Heart left ventricle (tissue), 16 donors: ENCODE results near the gene SEPTIN3. TPM values are rescaled to one million over a fixed set of nuclear protein-coding genes. Genes with fewer than 3 reads are reported as not detected.

Experiments used
- ATAC-seq, 4 donors: fragments of 200-7000 bp; cut with Tn5 transposase; one replicate each; pipeline ENCODE4 v1.9.1; 2020 to 2022; ENCODE audit warnings: moderate library complexity in 4 of 4, mild to moderate bottlenecking in 3 of 4, moderate number of reproducible peaks in 1 of 4
- DNase-seq, 5 donors: peaks; one replicate each; pipeline ENCODE4 v3.0.0-alpha.2; 2020
- H3K27ac ChIP-seq, 12 donors: fragments of 200-600 bp; sonication (generic) in 4 of 12; one replicate each; pipeline versions ENCODE4 v1.5.0 to v1.8.0; 2016 to 2022; ENCODE audit warnings: mild to moderate bottlenecking in 2 of 12
- H3K27me3 ChIP-seq, 9 donors: fragments of 200-600 bp; sonication (generic) in 2 of 9; one replicate each; pipeline versions ENCODE4 v1.5.1 to v1.8.0; 2016 to 2022; ENCODE audit warnings: mild to moderate bottlenecking in 3 of 9
- H3K36me3 ChIP-seq, 9 donors: fragments of 200-600 bp; sonication (generic) in 2 of 9; one replicate each; pipeline versions ENCODE4 v1.5.0 to v1.8.0; 2018 to 2022; ENCODE audit warnings: mild to moderate bottlenecking in 2 of 9
- H3K4me1 ChIP-seq, 12 donors: fragments of 200-600 bp; sonication (generic) in 4 of 12; one replicate each; pipeline versions ENCODE4 v1.5.0 to v1.8.0; 2016 to 2022; ENCODE audit warnings: mild to moderate bottlenecking in 3 of 12
- H3K4me3 ChIP-seq, 12 donors: fragments of 200-600 bp; sonication (generic) in 4 of 12; one replicate each; pipeline versions ENCODE4 v1.5.0 to v1.8.0; 2017 to 2022; ENCODE audit warnings: mild to moderate bottlenecking in 9 of 12, moderate library complexity in 4 of 12
- H3K9me3 ChIP-seq, 12 donors: fragments of 200-600 bp; sonication (generic) in 4 of 12; one replicate each; pipeline versions ENCODE4 v1.5.0 to v1.8.0; 2016 to 2022; ENCODE audit warnings: mild to moderate bottlenecking in 1 of 12
- POLR2A ChIP-seq, 2 donors: fragments of 450-650 bp; IDR thresholded peaks; one replicate each; pipeline ENCODE4 v1.6.1; 2017; ENCODE audit warnings: antibody characterized with exemption in 2 of 2, mild to moderate bottlenecking in 2 of 2, moderate library complexity in 2 of 2
- WGBS, 4 donors: extraction: QIAGEN DNeasy Blood & Tissue Kit in 2 of 4; methylation state at CpG; one replicate each; pipeline versions ENCODE4 v1.1.5 to v1.1.7; 2013 to 2018; 5-methylcytosine and 5-hydroxymethylcytosine counted together
- intact Hi-C, 10 donors: fragments of 100-400 bp; cut with DNase I; formaldehyde crosslinking; loops; one replicate each; pipeline versions ENCODE4 v1.11.1 to v1.14.2; 2022
- long read RNA-seq, 3 donors: library from polyadenylated mRNA; unstranded; transcript quantifications; one replicate each; pipeline ENCODE4 v2.0.0, GENCODE V29; 2020 to 2021
- polyA plus RNA-seq, 2 donors: library from polyadenylated mRNA; stranded (reverse); fragments of 200-250 nt; gene quantifications; one replicate each; pipeline ENCODE4 v1.2.3, GENCODE V29; 2013
- total RNA-seq, 9 donors: library from RNA; depleted of rRNA in 2 of 9; stranded (reverse); fragments of >200 nt in 2 of 9; fragmentation: NEBNext Ultra II Directional in 3 of 9; extraction: Animal tissue kit (Norgen Biotek cat#: 25700) in 3 of 9; gene quantifications; one replicate each; pipeline versions ENCODE4 v1.1.0 to v1.2.4, GENCODE V29; 2016 to 2023
- TF ChIP-seq, protein P1 (sequence below), 12 donors: fragments of 200-600 bp; sonication (generic) in 4 of 12; IDR thresholded peaks; one replicate each; pipeline versions ENCODE4 v1.5.0 to v1.8.0; 2018 to 2022; ENCODE audit warnings: antibody characterized with exemption in 12 of 12, mild to moderate bottlenecking in 5 of 12
- donor health status: ischemic (EF 13 %, LVEDD 7.1; RV severe dilation, severe dysfunction).
- donor health status: healthy with polysubstance abuse.
- donor health status: DM: no; HTN: yes; CAD: no.
- donor health status: DM: no; HTN: no; CAD: no.
- donor health status: ischemic (EF 25% LVEDD 6.9; RV normal size, moderate dysfunction).
- donor health status: ischemic (EF 25% LVEDD 5.7; RV mildly dilated, moderate dysfunction).
- donor health status: healthy.
- donor health status: DM: yes; HTN: yes; CAD: no.
- donor health status: ischemic (EF 35%, LVEDD 5.7; RV mildly dilated, moderate dysfunction).
- donor health status: nonischemic (EF 11% LVEDD 7.7; RV severe dilation, severe dysfunction).
- donor health status: DM: yes; HTN: yes; CAD: no.
- donor health status: PGD.
- donor health status: ischemic (EF 29% LVEDD 5.4; RV normal size, mild dysfunction).
- donor health status: nonischemic (EF 23%, LVEDD 6.1; RV moderate dilation, normal function).

Gene SEPTIN3, protein sequence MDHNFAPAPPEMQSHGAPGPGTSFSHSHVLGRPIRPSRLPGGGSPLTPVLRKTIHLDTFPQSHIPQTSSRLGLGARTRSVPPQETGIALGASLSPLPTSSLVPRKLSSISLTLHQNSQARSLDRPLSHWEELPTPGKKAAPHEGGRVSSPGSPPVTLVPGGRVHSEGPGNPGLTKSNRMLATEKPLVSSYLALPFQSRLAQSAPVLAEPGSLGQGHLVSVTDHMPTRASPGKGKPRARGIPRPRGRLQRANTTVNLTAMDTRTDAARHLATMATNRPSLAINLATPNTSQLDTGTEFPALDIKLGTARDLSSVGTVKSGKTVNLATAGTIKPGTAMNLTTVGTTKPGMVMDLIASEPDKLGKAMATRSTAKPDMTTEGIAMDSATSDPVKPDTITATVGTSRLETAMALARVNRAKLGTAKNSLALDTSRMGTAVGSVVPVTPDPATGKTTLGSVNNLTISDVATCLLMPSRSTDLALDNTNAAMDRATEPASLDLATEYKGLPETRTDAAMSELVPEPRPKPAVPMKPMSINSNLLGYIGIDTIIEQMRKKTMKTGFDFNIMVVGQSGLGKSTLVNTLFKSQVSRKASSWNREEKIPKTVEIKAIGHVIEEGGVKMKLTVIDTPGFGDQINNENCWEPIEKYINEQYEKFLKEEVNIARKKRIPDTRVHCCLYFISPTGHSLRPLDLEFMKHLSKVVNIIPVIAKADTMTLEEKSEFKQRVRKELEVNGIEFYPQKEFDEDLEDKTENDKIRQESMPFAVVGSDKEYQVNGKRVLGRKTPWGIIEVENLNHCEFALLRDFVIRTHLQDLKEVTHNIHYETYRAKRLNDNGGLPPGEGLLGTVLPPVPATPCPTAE
- under 1 TPM in 6 of 9 donors, not detected in 3; 0.07 to 0.53 (median 0.23) TPM for total RNA-seq
- under 1 TPM; 0.03 to 0.08 TPM for polyA plus RNA-seq
- long read RNA-seq, donor 1 = 0 reads
- long read RNA-seq, donor 2 = 0 reads
- long read RNA-seq, donor 3 = 0 reads

DNA sequence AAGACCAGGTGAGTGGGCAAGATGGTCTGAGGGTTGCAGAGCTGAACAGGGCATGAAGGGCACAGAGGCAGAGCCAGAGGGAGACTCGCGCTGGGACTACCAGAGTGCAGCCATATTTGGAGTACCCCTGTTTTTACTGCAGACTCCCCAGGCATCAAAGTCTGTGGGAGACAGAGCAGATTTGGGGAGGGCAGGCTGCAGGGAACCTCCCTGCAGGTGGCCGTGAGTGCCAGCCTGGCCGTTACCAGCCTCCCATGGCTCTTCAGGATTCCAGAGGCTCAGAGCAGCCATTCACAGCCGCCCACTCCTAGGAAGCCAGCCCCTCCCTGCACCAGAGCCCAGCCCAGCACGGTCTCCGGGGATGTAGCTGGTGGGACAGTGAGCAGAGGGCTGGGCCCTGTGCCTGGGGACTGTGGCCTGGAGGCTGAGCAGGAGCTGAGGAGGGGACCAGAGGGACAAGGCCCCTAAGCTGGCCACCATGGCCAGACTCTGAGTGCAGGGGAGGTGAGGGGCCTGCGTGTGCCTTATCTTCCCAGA is at the start of gene SEPTIN3:
Gene SEPTIN3, plus strand, starts transcription at position 334 of the 537 bp plus-strand sequence. CDS start 2,050 bp downstream, outside the sequence.
- WGBS, 4 donors = 55 to 62% (median 59%) methylated on average over 5 to 8 of the region's 8 CpGs
- DNase-seq (no peak), ATAC-seq (no peak)
- no peak for TF ChIP-seq POLR2A (IDR thresholded peaks at IDR 0.05)
- Histone ChIP-seq H3K4me3 (no peak within 1 kb of the TSS), H3K4me1 (no peaks in the 10 kb centered on the region), H3K9me3 (no peaks in the 10 kb centered on the region), H3K27ac (no peak within 1 kb of the TSS), H3K27me3 (peaks cover 0 to 31% (median 7%) of the 10 kb centered on the region in 9 donors), H3K36me3 (no peaks in the 10 kb centered on the region)
- intact Hi-C loops = loop anchor here in 9 of 10 donors (5.0 to 10.0 kb wide), 6 partner anchors 136 to 473 kb away; partner anchors contain the start of gene NFAM1 (in 5 of the 9)

DNA sequence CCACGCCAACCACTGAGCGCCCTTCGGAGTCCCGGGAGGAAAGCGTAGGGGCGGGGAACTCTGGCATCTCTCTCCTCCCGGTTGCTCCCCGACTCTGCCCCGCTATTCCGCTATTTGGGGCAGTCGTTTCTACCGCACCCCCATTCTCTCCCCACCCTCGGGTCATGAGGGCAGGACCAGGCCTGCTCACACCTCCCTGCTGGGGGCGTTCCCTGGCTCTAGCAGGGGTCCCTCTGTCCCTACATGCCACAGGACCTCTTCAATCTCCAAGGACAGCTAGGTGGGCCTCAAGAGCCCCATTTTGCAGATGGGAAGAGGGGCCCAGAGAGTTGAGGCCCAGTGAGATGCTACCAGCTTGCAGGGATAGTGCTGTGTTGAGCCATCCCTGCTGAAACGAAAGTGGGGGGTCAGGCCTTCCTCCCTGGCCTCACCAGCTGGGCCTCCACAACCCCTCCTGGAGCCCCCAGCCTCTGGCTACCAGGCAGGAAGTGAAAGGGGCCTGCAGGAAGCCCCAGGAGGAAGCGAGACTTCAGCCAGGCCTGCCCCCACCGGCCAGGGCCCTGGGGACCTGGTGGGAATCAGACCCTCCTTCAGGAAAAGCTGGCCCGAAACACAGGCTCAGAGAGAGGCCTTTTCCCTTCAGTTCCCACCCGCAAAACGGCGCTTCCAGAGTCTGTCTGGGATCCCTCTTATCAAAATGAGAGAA is 48.8 kb upstream of the SEPTIN3 start:
- intact Hi-C loops = no loop called here
- H3K27ac ChIP-seq = peak overlapping the region in 2 of 12 donors; percentile 34 to 42
- H3K36me3 ChIP-seq = no peaks in the 10 kb centered on the region
- H3K9me3 ChIP-seq = no peaks in the 10 kb centered on the region
- H3K4me3 ChIP-seq = peak overlapping the region in 11 of 12 donors; percentile 36 to 68 (median 54)
- 51 to 69% (median 56%) methylated on average over 19 to 21 of the region's 21 CpGs for WGBS, 4 donors
- ATAC-seq = peak in 1 of 4 donors; percentile 9
- TF ChIP-seq POLR2A (IDR thresholded peaks at IDR 0.05) = no peak
- TF ChIP-seq, protein P1, sequence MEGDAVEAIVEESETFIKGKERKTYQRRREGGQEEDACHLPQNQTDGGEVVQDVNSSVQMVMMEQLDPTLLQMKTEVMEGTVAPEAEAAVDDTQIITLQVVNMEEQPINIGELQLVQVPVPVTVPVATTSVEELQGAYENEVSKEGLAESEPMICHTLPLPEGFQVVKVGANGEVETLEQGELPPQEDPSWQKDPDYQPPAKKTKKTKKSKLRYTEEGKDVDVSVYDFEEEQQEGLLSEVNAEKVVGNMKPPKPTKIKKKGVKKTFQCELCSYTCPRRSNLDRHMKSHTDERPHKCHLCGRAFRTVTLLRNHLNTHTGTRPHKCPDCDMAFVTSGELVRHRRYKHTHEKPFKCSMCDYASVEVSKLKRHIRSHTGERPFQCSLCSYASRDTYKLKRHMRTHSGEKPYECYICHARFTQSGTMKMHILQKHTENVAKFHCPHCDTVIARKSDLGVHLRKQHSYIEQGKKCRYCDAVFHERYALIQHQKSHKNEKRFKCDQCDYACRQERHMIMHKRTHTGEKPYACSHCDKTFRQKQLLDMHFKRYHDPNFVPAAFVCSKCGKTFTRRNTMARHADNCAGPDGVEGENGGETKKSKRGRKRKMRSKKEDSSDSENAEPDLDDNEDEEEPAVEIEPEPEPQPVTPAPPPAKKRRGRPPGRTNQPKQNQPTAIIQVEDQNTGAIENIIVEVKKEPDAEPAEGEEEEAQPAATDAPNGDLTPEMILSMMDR (IDR thresholded peaks at IDR 0.05) = no peak
- no peak for DNase-seq
- H3K27me3 ChIP-seq = peaks cover 5 to 42% (median 20%) of the 10 kb centered on the region in 9 donors
- H3K4me1 ChIP-seq = peaks cover 0 to 34% (median 17%) of the 10 kb centered on the region in 12 donors

DNA sequence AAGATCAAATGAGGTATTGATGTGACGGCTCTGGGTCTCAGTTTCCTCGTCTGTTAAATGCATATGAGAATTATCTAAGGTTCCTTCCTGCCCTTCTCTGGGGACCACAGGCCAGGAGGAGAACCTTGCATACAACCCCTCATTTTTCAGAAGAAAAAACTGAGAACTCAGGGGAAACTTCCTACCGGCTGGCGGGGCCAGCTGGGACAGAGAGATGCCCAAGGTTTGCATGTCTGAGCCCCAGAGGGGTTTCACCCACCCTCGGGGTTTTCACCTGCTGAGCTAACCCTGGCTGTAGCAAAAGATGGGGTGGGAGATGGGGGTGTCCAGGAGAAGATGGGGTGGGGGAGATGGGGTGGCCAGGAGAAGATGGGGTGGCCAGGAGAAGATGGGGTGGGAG is 46.9 kb upstream of the SEPTIN3 start:
- Histone ChIP-seq H3K36me3 (no peaks in the 10 kb centered on the region), H3K27ac (no peak overlapping the region), H3K4me3 (no peak overlapping the region), H3K4me1 (peaks cover 0 to 44% (median 18%) of the 10 kb centered on the region in 12 donors), H3K9me3 (no peaks in the 10 kb centered on the region), H3K27me3 (peaks cover 0 to 35% (median 16%) of the 10 kb centered on the region in 9 donors)
- intact Hi-C loops = no loop called here
- WGBS, 4 donors = 91 to 96% (median 92%) methylated on average over 5 of the region's 5 CpGs
- DNase-seq (no peak), ATAC-seq (no peak)
- TF ChIP-seq, protein P1 (IDR thresholded peaks at IDR 0.05) = no peak
- TF ChIP-seq POLR2A (IDR thresholded peaks at IDR 0.05) = no peak
